Inflammatory macrophage treated with lipopolysaccharide for 1 hour (primary cell): ENCODE results near the gene LRCH1.

Experiments
- DNase-seq, 2 donors: peaks; one replicate each; pipeline ENCODE4 v3.0.0-alpha.2; 2020 to 2022

LRCH1 gene

DNA sequence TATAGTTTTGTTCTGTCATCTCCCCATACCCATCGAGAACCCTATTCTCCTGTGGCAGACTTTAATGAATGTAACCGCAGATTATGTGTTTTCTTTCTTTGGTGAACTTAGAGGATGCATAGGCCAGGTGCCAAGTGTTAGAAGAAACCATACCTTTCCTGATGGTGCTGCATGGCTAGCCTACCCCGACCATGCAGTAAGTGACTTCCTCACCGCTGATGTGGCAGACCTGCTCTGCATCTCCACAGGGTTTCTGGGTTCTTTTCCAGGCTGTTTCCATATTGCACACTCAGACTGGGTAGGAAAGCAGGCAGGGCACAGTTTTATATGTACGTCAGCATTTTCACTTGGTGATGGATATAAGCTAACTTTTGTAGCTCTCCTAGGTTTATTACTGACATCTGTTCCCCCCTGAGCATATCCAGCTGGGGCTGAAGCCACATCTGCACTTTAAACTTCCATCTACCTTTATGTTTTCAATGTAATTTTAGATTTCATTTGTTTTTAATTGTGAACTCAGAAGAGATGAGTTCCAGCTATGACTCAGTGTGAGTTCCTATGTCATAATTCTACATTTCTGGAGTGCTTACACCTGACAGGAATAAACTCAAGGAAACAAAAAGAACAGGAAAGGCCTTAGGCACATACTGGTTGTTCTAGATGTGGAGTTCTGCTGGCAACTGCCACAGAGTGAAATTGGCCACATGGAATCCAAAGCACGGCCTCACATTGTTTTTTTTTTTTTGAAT lies 42.3 kb downstream of the LRCH1 start:
- DNase-seq, result no peak

DNA sequence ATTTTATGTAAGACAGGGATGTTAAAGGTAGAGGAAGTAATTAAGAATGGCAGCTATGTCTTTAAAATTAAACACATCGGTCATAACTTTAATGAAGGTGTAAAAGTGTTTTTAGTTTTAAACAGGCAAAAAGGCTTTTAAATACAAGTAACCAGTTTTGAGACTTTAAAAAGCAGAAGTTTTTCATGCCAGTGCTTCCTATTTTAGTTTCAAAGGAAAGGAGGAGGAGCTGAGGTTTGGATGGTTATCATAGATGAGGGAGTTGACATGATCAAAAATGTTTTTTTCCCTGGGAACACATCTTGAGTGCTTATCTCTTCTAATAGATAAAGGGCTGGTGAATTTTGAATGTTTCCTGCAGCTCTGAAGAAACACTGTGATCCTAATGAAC lies 42.9 kb downstream of the LRCH1 start:
- DNase-seq, result peak in 1 of 2 donors; percentile 54

DNA sequence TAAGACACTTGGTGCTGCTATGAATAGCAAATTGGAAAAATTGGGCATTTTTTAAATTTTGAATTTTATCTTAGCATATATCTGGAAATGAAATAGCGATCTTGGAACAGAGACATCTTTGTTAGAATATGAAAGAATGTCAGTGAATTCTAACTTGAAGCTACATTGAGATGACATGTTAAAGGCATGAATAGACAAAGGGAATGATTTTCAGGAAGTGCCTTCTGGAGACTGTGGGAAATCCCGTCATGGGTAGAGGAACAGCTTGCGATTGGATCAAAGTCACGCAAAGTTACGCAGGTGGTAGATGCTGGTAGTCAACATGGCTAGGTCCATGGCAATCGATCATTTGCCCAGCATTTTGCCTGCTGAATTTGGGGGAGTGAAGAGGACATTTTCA lies 43.5 kb downstream of the LRCH1 start:
- peak; percentile 55 to 66 for DNase-seq

DNA sequence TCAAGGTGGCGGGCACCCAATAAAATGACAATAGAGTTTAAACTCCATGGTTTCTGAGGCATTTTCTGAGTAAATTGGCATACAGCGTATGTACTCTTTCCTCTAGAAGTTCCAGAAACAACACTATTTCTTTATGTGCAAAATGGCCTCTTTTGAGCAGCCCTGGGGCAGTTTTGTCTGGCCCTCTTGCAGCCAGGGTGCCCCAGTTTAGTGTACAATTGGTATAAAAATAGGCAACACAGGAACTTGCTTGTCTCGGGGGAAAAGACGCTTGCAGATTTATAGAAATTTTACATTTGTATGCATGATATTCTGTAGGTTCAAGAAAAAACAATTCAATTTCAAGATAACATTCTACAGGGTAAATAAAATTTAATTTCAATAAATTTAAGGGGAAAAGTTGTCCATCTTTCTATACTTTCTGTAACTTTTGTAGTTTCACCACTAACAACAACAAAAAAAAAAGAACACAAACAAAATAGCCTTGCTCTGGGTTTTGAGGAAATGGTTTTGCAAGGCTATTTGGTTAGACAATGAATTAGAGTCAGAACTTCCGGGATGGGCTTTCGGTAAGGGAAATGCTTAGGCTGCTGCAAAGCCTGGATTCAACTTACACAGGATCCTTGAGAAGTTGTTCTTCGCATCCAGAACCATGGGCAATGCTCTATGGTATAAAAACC lies 45.3 kb downstream of the LRCH1 start:
- peak; percentile 70 to 78 for DNase-seq

DNA sequence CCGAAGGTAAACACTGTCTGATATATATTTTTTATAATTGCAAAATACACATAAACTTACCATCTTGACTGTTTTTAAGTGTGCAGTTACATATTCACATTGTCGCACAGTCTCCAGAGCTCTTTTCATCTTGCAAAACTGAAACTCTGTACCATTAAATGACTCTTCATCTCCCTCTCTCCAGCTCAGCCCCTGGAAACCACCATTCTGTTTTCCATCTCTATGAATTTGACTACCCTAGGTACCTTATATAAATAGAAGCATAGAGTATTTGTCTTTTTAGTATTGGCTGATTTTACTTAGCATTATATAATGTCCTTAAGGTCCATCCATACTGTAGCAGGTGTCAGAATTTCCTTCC lies 45.8 kb downstream of the LRCH1 start:
- no peak for DNase-seq

DNA sequence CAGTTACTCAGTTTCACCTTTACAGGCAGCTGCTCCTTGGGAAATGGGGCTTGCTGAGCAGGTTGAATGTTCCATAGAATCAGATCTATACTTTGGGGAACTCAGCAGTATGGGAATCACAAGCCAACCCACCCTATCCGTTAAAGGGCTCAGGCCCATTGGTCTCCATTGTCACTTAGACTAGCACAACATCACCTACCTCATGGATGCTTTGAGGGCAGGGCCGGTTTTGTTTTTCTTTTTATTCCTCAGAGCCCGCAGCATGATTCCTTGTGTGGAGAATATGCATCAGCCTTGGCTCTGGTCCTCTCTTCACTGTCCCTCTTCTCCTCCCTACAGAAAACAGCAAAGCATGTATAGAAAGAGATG lies 48.0 kb downstream of the LRCH1 start:
- DNase-seq, result no peak

DNA sequence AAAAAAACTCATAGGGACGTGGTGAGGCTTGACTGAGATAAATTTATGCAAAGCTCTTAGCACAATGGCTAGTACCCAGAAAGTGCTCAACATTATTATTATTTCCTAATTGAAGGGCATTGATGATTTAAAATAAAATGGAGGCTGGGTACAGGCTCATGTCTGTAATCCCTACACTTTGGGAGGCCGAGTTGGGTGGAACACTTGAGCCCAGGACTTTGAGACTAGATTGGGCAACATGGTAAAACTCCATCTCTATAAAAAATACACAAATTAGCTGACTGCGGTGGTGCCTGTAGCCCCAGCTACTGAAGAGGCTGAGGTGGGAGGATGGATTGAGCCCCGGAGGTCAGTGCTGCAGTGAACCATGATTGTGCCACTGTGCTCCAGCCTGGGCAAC lies 49.6 kb downstream of the LRCH1 start:
- DNase-seq, result no peak

DNA sequence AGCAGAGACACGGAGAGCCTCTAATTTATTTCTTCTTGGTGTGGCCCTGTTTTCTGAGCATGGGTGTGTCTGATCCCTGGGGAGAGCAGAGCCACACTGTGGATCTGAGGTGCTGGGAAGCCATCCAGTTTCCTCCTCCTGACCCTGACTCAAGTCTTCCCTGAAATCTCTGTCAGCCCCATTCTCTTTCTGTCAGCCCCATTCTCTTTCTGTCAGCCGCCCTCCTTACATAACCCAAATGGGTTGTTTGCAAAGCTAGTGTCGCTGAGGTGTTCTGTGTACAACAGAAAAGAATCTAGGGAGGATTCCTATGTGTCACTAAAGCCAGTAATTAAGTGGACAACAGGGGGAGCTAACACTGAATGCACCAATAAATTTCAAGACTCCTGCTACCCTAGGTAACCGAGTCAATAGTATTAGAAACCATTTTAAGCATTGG lies 50.2 kb downstream of the LRCH1 start:
- peak in 1 of 2 donors; percentile 31 for DNase-seq

DNA sequence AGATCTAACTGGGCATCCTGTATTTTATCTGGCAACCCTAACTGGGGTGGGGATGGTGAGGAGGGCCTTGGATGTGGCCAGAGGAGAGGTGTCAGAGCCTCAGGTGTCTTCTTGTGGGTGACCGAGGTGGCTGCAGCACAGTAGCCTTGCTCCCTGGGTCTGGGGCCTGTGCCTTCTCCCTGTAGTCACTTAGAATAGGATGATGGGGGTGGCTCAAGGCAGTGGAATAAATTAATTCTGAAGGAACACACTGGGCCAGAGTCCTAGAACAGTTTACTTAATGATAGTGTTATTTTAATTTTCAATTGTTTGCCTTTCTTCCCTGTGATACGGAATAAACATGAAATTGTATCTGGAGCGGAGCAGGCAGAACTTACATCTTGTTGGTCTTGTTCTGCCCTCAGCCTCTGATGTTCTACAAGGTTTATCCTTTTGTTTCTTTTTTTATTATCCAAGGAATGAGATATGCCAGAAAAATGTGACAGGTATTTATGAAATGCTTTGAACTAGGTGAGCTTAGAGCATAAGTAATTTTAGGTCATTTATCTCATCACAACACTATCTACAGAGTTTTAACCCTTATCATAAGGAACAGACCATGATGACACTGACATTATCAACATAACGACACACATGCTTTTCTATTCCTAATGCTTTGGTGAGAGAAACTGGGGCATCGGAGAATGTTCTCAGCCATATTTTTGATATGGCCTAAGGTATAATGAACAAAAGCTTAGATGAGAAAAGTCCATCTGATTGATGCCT lies 51.4 kb downstream of the LRCH1 start:
- no peak for DNase-seq

DNA sequence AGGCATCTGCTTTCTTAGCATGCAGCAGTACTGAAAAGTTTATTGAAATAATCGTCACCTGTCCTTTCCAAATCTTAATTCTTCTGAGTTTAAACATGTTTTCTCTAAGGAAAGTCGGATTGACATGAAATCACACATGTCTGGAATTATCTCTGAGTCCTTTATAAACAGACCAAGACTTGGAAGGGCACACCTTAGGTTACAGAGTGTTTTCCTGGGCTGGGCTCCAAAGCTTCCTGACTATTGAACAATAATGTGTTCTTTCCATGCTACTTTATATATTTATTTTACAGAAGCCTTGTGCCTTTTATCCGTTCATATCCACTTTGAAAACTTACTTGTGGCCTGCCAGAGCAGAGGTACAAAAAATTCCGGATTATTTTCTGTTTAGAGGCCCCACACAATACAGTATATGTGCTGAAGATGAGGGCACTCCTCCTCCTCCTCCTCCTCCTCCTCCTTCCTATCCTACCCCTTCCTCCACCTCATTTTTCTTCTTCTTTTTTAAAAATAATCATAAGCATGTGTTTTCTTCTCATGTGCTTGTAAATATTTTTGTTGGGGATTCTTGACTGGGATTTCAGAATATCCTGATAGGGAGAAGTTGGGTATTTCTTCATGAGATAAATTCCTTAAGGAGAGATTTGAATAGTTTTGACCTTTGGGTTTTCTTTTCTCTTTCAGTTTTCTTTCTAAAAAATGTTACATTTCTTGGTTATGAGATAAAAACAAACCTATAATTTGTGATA lies 52.3 kb downstream of the LRCH1 start:
- DNase-seq, result peak; percentile 60 to 89

DNA sequence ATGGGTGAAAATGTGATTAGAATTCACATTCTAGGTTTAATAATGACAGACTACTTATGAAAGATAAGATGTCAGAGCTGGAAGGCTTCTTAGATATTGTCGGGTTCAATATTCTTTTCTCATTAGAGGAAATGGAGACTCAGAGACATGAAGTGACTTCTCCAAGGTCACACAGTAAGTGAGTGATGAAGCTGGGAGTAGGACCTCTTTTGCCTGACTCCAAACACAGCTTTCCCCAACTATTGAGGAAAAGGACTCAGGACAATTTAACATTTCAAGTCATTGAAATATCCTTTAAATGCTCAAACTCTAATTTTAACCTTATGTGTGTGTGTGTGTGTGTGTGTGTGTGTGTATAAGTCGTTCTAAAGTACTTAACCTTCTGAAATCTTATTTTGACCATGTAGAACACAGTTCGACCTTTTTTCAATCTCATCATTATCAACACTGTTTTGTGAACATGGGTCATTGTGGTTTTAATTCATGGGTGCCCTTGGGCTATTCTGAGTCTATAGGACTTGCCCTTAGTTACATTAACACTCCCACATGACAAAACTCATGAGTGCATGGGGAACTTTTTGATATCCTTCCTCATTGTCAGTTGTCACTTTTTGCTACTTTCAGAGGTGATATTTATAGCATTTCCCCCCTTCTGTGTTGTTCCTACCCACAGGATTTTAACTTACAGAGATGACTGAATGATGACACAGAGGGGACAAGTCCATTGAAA lies 53.0 kb downstream of the LRCH1 start:
- DNase-seq, result peak; percentile 85 to 98

DNA sequence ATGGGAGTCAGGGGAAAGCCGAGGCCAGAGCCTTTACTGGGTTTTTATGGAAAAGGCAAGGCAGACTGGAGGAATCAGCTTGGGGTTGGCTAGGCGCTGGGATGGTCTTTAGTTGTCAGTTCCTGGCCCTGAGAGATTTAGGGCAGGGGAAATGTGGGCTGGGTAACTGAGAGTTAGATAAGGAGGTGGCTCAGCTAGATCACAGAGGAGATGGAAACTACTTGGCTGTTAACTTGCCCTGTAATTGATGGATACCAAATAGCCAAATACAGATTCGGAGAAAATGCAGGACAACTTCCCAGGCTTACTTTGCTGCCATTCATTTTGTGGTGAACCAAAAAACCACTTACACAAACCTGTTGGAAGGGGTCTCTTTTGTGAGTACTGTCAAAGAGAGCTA lies 54.0 kb downstream of the LRCH1 start:
- no peak for DNase-seq

DNA sequence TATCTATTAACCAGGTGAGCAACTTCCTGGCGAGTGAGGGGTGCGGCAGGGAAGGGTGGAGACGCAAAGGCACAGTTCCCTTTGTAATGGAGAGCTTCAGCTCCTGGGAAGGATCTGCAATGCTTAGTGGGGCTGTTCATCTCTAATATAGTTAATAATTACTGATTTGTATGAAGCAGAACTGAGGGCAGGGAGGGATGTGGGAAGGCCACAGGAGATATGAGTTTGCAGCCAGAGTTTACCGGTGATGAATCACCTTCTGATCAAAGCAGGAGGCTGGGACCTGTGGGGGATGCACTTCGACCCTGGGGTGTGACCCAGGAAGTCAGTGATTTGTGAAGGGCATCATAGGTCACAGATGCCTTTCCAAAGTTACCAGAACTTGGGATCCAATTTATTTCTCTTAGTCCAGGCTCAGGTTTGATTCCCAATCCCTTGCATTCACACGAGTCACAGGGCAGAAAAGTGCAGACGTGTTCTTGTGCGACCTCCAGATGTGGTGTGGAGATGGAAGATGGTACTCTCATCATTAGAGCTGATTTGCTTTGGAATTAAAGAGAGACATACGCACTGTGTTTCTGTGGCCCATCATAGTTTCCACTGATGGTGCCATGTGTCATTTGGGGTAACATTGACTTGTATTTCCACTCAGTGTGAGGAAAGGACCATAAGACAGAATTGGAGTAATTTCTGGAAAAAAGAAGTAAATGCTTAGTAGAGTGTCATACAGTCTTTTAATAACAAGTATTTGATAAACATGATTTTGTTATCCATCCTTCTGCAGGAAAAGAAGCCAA lies 55.0 kb downstream of the LRCH1 start:
- no peak for DNase-seq

DNA sequence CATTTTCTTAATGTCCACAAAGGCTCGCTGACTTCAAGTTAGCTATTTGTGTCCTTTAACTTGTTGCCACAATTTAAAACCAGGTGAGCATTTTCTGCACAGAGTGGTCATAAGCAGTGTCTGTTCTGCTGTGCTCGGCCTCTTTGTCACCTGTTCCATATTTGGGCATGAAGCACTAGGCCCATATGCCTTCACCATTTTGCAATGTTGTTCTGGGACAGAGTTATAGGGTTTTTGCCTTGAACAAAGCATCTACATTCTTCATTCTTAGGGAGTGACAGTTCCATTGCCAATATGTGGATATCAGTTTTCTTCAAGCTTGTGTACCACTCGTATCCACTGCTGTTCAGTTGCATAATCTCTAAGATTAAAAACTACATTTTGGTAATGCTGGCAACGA lies 56.1 kb downstream of the LRCH1 start:
- no peak for DNase-seq

DNA sequence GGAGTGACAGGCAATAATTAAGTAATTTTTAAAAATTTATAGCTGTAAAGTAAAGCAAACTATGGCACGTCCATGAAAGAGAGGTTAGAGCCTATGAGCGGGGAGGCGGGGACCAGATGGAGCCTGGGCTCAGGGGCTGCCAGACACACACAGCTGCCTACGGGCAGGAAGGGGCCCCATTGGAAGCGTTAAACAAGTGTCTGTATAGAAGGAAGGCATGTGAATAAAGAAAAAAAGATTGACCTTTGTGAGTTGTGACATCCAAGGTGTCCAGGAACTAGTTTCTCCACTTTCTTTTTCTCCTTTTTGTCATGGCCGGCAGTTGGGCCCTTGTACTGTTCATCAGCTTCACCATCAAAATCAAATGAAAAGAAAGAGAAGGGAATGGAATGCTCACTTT lies 56.8 kb downstream of the LRCH1 start:
- no peak for DNase-seq

DNA sequence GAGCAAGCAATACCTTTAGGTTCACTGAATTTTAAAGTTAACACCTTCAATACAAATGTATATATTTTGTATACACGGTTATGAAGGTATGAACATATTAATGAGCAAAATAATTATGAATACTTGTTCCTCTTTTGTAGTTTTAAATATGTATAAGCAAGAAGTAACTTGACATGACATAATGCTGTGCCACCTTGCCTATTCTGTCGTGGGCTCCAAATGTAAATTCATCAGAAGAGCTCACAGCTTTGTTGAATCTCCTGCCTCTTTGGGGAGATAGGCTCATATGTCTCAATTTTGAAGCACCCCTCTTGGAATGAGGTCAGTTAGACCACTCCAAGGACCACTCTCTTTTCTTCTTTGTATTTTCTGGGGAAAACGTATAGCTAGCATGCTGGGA lies 59.3 kb downstream of the LRCH1 start:
- DNase-seq, result no peak

DNA sequence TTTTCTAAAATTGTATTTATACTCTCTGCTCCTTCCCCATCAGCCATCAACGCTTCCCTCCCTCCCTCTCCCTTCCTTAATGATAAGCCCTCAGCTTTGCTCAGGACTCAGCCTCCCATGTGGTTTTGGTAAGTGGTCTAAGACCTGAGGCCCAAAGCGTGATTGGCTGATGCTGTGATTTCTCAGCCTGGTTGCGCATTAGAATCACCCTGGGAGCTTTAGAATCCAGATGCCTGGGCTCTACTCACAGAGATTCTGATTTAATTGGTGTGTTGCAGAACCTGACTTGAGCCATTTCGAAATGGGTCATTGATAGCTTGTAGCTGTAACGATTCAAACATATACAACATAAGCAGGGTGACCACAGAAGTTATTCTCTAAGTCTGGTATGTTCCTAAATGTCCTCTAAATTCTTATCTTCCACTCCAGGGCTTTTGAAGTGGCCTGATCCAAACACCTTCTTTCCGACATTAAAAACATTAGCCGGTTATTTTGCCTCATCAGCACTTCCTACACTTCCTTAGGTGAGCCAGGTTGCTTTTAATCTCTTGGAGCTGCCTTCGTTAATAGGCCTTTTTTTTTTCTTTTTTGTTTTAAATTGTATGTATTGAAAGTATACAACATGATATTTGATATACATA lies 60.6 kb downstream of the LRCH1 start:
- no peak for DNase-seq

DNA sequence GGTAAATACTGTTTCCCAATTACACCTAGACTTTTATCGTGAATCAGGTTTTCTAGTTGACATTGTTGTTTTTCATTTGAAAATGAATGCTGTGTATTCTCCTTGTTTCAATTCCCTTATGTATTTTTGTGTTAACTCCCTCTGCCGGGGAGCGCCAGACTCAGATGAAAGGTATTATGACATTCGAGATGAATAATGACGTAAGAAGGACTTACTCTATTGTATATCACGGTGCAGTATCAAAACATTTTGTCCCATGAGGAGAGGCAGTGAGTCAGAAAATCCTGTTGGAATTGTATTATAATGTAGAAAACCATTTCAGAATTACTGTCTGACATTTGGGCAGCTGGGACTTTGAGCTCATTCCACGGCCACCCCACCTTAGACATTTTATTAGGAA lies 61.6 kb downstream of the LRCH1 start:
- peak; percentile 36 to 48 for DNase-seq

DNA sequence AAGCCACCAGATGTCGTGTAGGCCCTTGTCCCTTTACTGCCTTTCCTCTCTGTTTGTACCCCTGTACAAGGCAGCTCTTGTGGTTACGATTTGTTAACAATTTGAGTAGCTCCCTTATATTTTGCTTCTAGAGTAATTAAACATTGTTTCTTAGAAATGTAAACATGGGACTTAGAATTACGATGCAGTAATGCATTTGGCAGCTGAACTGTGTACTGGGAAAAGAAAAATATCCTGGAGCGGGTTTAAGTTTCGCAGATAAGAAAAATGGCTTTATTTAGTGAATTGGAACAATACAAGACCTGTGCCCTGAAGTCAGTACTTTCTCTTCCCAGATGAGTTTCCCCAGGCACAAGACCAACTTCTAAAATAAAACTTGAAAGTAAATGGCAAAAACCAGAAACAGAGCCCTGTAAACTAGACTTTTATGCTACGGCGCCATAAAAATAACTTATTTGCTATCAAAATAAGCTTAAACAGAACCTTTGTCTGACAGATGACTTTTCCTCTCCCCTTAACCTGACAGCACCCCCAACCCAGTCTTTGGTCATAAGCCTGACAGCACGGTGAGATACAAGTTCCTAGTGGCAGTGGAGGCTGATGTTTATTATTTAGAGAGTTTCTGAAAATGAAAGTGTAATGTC lies 63.0 kb downstream of the LRCH1 start:
- DNase-seq, result no peak

DNA sequence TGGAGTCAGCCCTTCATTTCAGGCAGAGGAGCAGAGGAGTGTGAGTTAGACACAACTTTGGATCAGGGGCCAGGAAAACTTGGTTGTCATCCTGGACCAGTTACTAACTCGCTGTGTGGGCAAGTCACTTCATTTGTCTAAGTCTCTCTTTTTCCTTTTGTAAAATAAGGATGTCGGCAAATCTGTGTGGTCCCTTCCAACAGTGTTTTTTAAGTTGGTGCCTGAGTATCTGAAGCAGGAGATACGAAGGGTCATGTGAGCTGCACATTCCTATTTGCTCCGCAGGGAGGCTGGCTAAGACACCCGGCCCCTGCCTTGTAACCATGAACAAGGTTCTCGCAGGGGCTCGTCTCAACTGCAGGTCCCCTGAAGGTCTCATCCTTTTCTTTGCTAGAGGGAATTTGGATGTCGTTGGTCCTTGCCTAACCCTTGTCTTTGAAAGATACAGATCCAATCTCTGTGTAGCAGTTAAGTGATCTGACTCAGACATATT lies 64.3 kb downstream of the LRCH1 start:
- DNase-seq, result no peak
